ENCODE measurements around the gene ACTA1.

- TF ChIP-seq CTCF (IDR thresholded peaks at IDR 0.05), result no peak
- TF ChIP-seq EZH2 (IDR thresholded peaks at IDR 0.05; ENCODE audit: borderline replicate concordance, insufficient read depth, low read depth, low read length, poor library complexity, severe bottlenecking), result no peak
Measured at GRCh38 chr1:229410692-229411433, 23.0 kb downstream of the ACTA1 start.

Data from B cell (primary cell).